Ishikawa (cell line): ENCODE data around the gene A3GALT2.

Source experiments
- CEBPB ChIP-seq: IDR thresholded peaks from 2 replicates; pipeline ENCODE4 v1.6.1; 2012
- CREB1 ChIP-seq: IDR thresholded peaks from 2 replicates; pipeline ENCODE4 v1.6.1; 2012; ENCODE audit warnings: low read depth
- EGR1 ChIP-seq: IDR thresholded peaks from 2 replicates; pipeline ENCODE4 v1.6.1; 2012
- EP300 ChIP-seq: IDR thresholded peaks from 2 replicates; pipeline ENCODE4 v1.6.1; 2012; ENCODE audit warnings: borderline replicate concordance
- FOXM1 ChIP-seq: IDR thresholded peaks from 2 replicates; pipeline ENCODE4 v1.6.1; 2012; ENCODE audit warnings: low read depth, borderline replicate concordance
- NFIC ChIP-seq: IDR thresholded peaks from 2 replicates; pipeline ENCODE4 v1.6.1; 2012
- RAD21 ChIP-seq: IDR thresholded peaks from 2 replicates; pipeline ENCODE4 v1.6.1; 2012; ENCODE audit warnings: low read depth
- TAF1 ChIP-seq: IDR thresholded peaks from 2 replicates; pipeline ENCODE4 v1.6.1; 2012; ENCODE audit warnings: low read depth, mild to moderate bottlenecking
- TCF12 ChIP-seq: IDR thresholded peaks from 2 replicates; pipeline ENCODE4 v1.6.1; 2012; ENCODE audit warnings: low read depth
- TEAD4 ChIP-seq: IDR thresholded peaks from 2 replicates; pipeline ENCODE4 v1.6.1; 2012
- YY1 ChIP-seq: IDR thresholded peaks from 2 replicates; pipeline ENCODE4 v1.6.1; 2012; ENCODE audit warnings: low read depth
- ZBTB7A ChIP-seq: IDR thresholded peaks from 2 replicates; pipeline ENCODE4 v1.6.1; 2012; ENCODE audit warnings: low read depth
- TF ChIP-seq, protein P1 (sequence below): IDR thresholded peaks from 2 replicates; pipeline ENCODE4 v1.6.1; 2012
- TF ChIP-seq, protein P2 (sequence below): IDR thresholded peaks from 2 replicates; pipeline ENCODE4 v1.6.1; 2012
- TF ChIP-seq, protein P3 (sequence below): IDR thresholded peaks from 2 replicates; pipeline ENCODE4 v1.6.1; 2012; ENCODE audit warnings: low read depth, mild to moderate bottlenecking

Gene A3GALT2

DNA sequence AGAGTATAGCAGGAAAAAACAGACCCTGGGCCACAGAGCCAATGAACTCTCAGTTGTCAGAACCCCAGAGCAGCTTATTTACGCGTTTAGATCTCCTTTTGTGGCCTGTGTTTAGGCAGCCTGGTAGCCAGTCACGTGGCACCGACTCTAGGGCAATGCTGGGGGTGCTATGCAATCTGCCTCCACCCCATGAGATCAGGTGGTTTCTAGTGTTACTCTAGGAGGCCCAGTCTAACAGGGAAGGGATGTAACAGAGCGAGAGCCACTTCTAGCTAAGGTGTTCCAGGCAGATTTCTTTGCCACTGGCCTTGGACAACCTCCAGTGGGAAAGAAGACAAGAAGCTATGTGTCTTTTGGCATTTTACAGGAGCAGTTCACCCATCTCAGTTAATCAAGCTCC is 12.0 kb upstream of the A3GALT2 start:
- TF ChIP-seq TAF1 (no peak), YY1 (no peak), EGR1 (no peak), TEAD4 (no peak), EP300 (no peak), TCF12 (no peak), NFIC (no peak), CEBPB (no peak), FOXM1 (no peak), RAD21 (no peak), ZBTB7A (no peak), CREB1 (no peak)
- TF ChIP-seq, protein P1, sequence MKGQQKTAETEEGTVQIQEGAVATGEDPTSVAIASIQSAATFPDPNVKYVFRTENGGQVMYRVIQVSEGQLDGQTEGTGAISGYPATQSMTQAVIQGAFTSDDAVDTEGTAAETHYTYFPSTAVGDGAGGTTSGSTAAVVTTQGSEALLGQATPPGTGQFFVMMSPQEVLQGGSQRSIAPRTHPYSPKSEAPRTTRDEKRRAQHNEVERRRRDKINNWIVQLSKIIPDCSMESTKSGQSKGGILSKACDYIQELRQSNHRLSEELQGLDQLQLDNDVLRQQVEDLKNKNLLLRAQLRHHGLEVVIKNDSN = no peak
- TF ChIP-seq, protein P2, sequence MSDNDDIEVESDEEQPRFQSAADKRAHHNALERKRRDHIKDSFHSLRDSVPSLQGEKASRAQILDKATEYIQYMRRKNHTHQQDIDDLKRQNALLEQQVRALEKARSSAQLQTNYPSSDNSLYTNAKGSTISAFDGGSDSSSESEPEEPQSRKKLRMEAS = no peak

DNA sequence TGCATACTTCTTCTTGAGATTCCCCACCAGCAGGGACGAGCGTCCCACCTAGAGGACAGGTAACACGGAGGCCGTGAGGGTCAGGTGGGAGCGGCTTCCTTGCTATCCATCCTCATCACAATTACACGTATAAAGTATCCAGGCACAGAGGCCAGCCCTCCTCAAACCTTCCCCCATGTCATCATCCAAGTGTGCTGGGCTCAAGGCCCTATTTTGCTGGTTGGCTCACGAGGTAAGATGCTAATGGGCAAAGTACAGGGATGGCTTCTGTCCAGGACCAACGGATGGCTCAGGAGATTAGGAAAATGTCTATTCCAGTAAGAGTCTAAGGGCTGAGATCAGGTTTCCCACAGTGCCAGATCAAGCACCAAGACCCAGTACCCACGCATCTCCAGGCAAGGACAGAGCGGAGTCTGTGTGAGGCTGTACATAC is 11.5 kb upstream of the A3GALT2 start:
- TF ChIP-seq, protein P2 = no peak
- no peak for TF ChIP-seq NFIC
- no peak for TF ChIP-seq TAF1
- no peak for TF ChIP-seq CREB1
- TF ChIP-seq TCF12 = no peak
- TF ChIP-seq EP300 = no peak
- TF ChIP-seq EGR1 = no peak
- TF ChIP-seq, protein P3, sequence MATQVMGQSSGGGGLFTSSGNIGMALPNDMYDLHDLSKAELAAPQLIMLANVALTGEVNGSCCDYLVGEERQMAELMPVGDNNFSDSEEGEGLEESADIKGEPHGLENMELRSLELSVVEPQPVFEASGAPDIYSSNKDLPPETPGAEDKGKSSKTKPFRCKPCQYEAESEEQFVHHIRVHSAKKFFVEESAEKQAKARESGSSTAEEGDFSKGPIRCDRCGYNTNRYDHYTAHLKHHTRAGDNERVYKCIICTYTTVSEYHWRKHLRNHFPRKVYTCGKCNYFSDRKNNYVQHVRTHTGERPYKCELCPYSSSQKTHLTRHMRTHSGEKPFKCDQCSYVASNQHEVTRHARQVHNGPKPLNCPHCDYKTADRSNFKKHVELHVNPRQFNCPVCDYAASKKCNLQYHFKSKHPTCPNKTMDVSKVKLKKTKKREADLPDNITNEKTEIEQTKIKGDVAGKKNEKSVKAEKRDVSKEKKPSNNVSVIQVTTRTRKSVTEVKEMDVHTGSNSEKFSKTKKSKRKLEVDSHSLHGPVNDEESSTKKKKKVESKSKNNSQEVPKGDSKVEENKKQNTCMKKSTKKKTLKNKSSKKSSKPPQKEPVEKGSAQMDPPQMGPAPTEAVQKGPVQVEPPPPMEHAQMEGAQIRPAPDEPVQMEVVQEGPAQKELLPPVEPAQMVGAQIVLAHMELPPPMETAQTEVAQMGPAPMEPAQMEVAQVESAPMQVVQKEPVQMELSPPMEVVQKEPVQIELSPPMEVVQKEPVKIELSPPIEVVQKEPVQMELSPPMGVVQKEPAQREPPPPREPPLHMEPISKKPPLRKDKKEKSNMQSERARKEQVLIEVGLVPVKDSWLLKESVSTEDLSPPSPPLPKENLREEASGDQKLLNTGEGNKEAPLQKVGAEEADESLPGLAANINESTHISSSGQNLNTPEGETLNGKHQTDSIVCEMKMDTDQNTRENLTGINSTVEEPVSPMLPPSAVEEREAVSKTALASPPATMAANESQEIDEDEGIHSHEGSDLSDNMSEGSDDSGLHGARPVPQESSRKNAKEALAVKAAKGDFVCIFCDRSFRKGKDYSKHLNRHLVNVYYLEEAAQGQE = no peak
- no peak for TF ChIP-seq FOXM1
- no peak for TF ChIP-seq RAD21
- TF ChIP-seq, protein P1 = no peak
- TF ChIP-seq YY1 = no peak
- no peak for TF ChIP-seq TEAD4
- no peak for TF ChIP-seq ZBTB7A
- no peak for TF ChIP-seq CEBPB

DNA sequence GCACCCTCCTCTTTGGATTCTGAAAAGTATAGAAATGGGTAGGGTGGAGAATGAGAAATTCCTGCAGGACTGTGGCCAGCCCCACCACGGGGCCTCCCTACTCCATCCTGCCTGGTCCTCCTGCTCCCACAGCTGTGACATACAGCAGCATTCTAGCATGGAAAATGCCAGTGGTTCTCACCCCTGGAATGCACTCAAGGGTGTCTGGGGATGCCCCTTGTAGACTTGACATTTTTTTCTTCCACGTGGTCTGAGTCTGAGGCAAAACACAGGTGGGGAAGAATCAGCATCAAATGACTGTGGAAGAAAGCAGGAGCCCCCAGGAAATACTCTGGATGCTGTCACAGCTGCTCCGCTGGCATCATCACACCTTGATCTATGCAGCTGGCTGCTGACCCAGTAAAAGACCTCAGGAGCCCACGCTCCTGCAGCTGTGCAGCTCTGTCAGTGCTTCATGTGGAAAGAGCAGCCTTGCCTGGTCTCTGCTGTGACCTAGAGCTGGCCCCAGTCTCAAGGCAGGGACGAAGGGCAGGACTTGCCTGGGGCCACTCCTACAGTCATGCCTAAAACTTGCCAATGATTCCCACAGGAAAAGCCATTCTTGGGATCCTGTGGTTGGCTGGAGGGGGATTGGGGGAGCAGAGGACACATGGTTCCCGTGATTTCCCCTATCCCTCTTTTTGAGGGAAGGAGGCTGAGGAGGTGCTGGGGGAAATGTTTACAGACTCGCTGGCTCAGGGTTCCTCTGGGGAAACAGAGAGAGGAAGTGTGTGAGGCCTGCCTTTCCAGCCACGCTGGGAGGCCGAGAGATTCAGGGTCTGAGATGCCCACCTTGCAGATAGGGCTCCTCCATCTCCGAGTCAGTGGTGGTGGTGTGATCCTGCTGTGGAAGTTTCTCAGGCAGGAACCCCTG is 10.8 kb upstream of the A3GALT2 start:
- TF ChIP-seq CREB1 (no peak), CEBPB (no peak), FOXM1 (no peak), RAD21 (no peak), ZBTB7A (no peak), NFIC (no peak), TCF12 (no peak), TEAD4 (no peak), YY1 (no peak), EP300 (no peak), EGR1 (no peak)
- TF ChIP-seq, protein P2 = no peak
- TF ChIP-seq, protein P3 = no peak
- TF ChIP-seq, protein P1 = no peak

DNA sequence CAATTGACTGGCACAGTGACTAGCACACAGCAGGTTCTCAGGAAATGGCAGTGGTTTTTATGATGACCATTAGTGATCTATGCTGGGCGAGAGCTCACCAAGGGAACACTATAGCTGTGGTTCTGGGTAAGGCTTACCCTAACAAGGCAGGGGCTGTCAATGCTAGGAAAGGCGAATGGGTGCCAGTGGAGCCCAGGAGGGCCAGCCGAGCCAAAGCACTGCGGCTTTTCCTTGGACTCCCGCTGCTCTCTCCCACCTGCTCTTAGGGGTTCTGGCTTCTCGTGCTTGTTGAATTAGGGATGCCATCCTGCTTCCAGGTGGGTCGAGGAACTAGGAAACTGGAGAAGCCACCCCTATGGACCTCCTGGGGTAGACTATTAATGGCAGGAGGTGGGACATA is 10.0 kb upstream of the A3GALT2 start:
- TF ChIP-seq, protein P2 = no peak
- no peak for TF ChIP-seq TAF1
- TF ChIP-seq, protein P1 = no peak
- no peak for TF ChIP-seq EGR1
- TF ChIP-seq FOXM1 = no peak
- TF ChIP-seq TCF12 = no peak
- TF ChIP-seq TEAD4 = no peak
- no peak for TF ChIP-seq CEBPB
- no peak for TF ChIP-seq RAD21
- no peak for TF ChIP-seq NFIC
- TF ChIP-seq, protein P3 = no peak
- TF ChIP-seq ZBTB7A = no peak
- no peak for TF ChIP-seq EP300
- TF ChIP-seq YY1 = no peak
- TF ChIP-seq CREB1 = no peak
